ENCODE data around the gene RPS26. TPM values are rescaled to one million over a fixed set of nuclear protein-coding genes. Genes with fewer than 3 reads are reported as not detected.

Gene RPS26
- total and polyA plus RNA-seq, 9 of the 15 experiments (the other 6 are each of a cell fraction or from before 2014, with no cell fraction given): 70.2 to 1,589 (median 852) TPM

- TF ChIP-seq SAFB (IDR thresholded peaks at IDR 0.05; ENCODE audit: borderline replicate concordance, low read depth, low read length): 0 out of 2 replicates have a peak, but pooled peaks have one; percentile 40
- TF ChIP-seq ZNF639 (CRISPR knock-in tag; conservative IDR thresholded peaks at IDR 0.05 in 1 of 2, IDR thresholded peaks at IDR 0.05 in 1 of 2): no peak
- TF ChIP-seq PPARD (CRISPR knock-in tag; IDR thresholded peaks at IDR 0.05): no peak
- peak; percentile 5 for TF ChIP-seq CXXC5 (CRISPR knock-in tag; IDR thresholded peaks at IDR 0.05)
- no peak for TF ChIP-seq NR2C2 (CRISPR knock-in tag; IDR thresholded peaks at IDR 0.05)
- no peak for TF ChIP-seq NR2C2 (tag; IDR thresholded peaks at IDR 0.05)
- TF ChIP-seq GTF2B (IDR thresholded peaks at IDR 0.05; ENCODE audit: extremely low read depth, insufficient read length): no peak
- TF ChIP-seq CEBPZ (IDR thresholded peaks at IDR 0.05; ENCODE audit: borderline replicate concordance, low read depth, low read length): no peak
- no peak for TF ChIP-seq TCF7L2 (IDR thresholded peaks at IDR 0.05; ENCODE audit: low read depth, low read length)
- TF ChIP-seq RAD51 (IDR thresholded peaks at IDR 0.05; ENCODE audit: borderline replicate concordance, low read depth): no peak
- TF ChIP-seq SNRNP70 (optimal IDR thresholded peaks at IDR 0.05; ENCODE audit: low read depth, low read length): no peak
- no peak for TF ChIP-seq ERF (CRISPR knock-in tag; IDR thresholded peaks at IDR 0.05)
- no peak for TF ChIP-seq ZNF699 (CRISPR knock-in tag; IDR thresholded peaks at IDR 0.05; ENCODE audit: insufficient replicate concordance)
- no peak for TF ChIP-seq HBP1 (CRISPR knock-in tag; IDR thresholded peaks at IDR 0.05)
- no peak for TF ChIP-seq MCM2 (IDR thresholded peaks at IDR 0.05; ENCODE audit: low read depth)
- no peak for TF ChIP-seq RBBP5 (IDR thresholded peaks at IDR 0.05; ENCODE audit: borderline replicate concordance, insufficient read depth, low read length, poor library complexity, severe bottlenecking)
- TF ChIP-seq NFXL1 (CRISPR knock-in tag; IDR thresholded peaks at IDR 0.05): no peak
- no peak for TF ChIP-seq E2F4 (CRISPR knock-in tag; IDR thresholded peaks at IDR 0.05; ENCODE audit: low read depth)
Observed at GRCh38 chr12:56078931-56079722, 37.4 kb downstream of the RPS26 start (continued).
